Hippocampal formation (tissue), 2 donors: ENCODE results near the gene MLLT11.

ENCODE experiments used
- DNase-seq, 2 donors: peaks; one replicate each; lab custom pipeline; 2025; lab: John Stamatoyannopoulos, UW

The MLLT11 gene, protein sequence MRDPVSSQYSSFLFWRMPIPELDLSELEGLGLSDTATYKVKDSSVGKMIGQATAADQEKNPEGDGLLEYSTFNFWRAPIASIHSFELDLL

GRCh38 chr1:151060007-151060656, at the start of gene MLLT11:
MLLT11 (plus strand) TSS chr1:151060397; CDS start chr1:151067225, 6,828 bp downstream.
- DNase-seq = peak; percentile 48 to 79

DNA sequence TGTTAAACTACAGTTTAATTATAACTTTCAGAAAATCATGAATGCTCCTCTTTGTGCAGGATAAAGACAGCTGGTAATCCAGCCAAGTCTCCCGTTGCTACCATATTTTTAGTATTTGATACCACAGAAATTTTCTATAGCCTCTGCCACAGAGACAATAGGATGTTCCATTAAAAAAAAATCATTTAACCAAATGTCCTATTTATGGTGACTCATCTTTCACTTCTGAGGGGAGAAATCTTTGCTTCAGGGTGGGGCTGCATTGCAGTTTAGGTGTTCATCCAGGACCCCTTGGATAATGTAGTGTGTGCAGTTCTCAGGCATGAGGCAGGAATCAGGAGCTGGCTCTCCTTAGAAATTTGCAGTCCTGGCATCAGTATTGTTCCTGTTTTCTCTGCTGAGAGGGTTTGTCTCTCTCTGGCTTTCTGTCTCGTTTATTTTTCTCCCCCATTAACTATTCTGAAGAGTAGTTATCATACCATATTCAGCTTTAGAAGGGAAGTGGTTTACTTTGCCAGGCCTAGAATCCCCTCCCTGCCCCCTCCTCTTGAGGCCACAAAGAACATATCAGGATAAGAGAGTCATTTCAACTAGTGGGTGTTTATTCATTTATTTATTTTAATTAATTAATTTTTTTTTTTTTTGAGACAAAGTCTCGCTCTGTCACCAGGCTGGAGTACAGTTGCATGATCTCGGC, 48.9 kb upstream of the MLLT11 start:
- no peak for DNase-seq

DNA sequence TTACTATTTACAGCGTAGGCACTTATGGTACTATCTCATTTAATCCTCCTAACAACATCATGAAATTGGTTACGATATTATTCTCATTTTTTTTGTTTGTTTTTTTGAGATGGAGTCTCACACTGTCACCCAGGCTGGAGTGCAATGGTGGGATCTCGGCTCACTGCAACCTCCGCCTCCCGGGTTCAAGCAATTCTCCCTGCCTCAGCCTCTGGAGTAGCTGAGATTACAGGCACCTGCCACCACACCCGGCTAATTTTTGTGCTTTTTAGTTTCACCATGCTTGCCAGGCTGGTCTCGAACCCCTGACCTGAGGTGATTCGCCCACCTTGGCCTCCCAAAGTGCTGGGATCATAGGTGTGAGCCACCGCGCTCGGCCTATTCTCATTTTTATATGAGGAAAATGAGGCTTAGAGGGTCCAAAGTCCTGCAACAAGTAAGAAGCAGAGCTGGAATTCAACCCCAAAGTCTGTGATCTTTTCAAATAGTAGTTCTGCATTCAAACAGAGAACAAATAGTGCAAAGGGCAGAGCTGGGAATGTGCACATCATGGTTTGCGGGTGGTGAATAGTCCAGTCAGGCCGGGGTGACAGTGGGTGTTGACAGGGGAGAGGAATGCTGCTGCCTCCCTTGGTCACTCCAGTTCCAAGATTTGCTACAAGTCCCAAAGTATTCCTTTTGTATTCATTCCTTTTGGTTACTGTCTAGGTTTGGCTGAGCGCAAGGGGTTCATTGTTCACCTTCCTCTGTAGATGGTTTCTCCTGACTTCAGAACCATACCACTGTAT, 47.3 kb upstream of the MLLT11 start:
- no peak for DNase-seq

DNA sequence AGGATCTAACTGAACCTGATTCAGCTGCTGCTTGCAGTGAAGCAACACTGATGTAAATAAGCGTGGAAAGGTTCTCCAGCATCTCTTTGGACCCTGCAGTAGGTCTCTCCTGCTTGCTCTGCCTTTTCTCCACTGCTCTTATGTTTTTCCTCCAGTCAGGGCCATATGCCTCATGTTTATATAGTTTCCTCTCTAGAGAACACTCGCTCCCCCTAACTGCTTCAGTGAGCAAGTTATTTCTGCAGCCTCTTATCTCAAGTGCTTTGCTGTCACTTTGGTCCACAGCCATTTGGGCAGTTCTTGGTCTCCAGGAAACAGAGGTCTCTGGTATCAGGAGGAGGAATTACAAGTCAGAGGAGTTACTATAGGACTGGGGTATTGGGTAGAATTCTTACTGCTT, 46.7 kb upstream of the MLLT11 start:
- DNase-seq = no peak

- peak; percentile 66 to 75 for DNase-seq
Measured at GRCh38 chr1:151024540-151025146, 35.6 kb upstream of the MLLT11 start.

DNA sequence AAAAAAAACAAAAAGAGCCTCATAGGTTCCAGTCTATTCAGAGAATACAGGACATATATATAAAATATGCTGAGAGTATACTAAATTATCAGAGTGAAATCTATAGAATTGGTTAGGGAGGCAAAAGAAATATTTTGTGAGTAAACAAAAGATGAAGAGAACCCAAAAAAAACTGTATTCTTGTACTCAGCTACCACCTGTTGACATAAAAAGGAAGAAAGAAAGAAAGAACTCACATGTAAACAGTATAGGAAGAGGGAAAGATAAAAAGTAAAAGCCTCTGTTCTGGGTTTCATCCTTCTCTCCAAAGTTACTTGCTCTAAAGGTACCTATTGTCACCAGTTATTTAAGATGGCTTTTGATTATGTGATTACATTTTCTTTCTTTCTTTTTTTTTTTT, 33.7 kb upstream of the MLLT11 start:
- no peak for DNase-seq

DNA sequence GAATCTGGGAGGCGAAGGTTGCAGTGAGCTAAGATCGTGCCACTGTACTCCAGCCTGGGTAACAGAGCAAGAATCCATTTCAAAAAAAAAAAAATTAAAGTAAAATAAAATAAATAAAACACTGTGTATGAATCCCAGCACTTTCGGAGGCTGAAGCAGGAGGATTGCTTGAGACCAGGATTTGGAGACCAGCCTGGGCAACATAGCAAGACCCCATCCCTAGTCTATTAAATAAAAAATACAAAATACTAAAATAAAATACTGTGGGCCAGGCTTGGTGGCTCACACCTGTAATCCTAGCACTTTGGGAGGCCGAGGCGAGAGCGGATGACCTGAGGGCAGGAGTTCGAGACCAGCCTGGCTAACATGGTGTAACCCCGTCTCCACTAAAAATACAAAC, 28.0 kb upstream of the MLLT11 start:
- no peak for DNase-seq

DNA sequence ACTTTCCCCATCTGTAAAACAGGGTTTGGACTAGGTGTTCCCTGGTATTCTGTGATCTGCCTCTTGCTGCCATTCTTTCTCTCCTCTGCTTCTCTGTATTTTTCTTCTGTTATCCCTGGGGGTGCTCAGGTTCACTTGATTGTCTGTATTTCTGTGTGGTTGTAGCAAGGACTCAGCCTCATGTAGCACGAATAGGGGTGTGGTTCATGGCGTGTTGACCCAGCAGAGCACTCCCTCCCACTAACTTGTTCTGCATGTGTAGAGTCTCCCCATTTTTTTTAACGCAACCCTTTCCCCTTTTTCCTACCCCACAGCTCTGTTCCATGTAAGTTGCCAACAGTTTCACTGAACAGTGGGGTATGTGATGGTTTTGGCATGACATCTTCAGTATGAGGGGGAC, 25.0 kb upstream of the MLLT11 start:
- DNase-seq = no peak

DNA sequence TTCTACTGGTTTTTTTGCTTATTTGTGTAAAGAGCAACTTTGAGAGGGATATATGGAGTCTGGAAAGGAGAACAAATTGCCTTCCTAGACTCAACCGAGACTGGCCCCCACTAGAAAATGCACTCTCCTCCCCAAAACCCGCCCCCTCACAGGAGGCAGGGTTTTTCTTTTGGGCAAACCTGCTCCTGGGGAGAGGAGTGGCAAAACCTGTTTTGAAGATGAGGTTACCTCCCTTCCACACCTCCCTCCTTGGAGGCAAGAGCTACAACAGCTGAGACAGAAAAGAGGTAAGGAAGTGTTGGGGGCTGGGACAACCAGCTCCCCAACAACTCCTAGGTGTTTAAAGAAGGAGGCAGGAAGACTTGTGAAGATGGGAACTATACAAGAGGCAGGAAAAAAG, 23.8 kb upstream of the MLLT11 start, which contains the start of gene BNIPL:
TSS of gene BNIPL (plus strand) at position 231 of the 400 bp plus-strand sequence. CDS start at position 371, 140 bp downstream.
- no peak for DNase-seq

DNA sequence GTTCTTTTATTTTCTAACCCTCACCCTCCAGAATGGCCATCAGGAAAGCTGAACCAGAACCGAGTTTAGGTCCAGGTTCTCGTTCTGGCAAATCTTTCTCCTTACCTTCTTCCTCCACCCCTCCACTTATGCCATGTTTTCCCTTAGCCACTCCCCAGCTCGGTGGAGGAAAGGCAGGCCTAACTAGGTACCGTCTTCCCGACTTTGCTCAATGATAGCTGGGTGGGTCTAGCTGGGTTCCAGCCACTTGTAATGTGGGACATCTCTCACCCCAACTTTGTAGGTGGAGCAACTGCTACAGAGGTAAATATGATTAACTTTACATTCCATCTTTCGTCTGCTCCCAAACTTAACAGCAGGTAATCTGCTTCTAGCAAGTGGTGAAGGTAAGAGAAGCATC, 23.2 kb upstream of the MLLT11 start:
- no peak for DNase-seq

DNA sequence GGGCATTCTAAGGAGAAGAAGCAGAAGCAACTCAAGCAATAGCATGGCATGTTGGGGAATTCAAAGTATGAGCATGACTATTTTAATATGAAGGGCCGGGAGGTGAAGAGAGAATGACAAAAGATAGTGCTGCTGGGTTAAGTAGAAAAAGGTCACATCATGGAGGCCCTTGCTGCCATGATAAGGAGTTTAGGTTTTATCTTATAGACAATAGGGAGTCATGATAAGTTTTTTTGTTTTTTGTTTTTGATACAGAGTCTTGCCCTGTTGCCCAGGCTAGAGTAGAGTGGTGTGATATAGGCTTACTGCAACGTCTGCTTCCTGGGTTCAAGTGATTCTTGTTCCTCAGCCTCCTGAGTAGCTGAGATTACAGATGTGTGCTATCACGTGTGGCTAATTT, 20.7 kb upstream of the MLLT11 start:
- no peak for DNase-seq

DNA sequence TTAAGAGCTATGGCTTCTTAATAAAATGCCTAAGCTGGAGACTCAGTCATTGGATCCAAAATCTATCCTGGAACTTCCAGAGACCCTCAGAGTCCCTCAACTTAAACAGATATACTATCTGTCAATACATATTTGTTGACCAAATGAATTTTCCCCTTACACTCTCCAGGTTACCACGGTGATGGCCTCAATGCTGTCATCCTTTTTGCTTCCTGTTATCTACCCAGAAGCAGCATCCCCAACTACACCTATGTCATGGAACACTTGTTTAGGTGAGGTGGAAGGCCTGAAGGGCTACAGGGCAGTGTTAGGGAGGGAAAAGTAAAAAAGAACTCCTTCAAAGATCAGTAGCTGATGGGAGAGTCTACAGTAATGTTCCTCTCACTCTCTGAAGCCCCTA, 17.0 kb upstream of the MLLT11 start:
- no peak for DNase-seq

GRCh38 chr1:151047591-151047924, 12.6 kb upstream of the MLLT11 start, which contains the start of gene C1orf56:
C1orf56 (plus strand) TSS chr1:151047751; CDS start chr1:151047848, 97 bp downstream.
- peak; percentile 43 to 62 for DNase-seq

GRCh38 chr1:151047925-151048644, 12.1 kb upstream of the MLLT11 start:
- peak; percentile 22 to 59 for DNase-seq

- DNase-seq = no peak
Measured at GRCh38 chr1:151048645-151049032, 11.6 kb upstream of the MLLT11 start.

DNA sequence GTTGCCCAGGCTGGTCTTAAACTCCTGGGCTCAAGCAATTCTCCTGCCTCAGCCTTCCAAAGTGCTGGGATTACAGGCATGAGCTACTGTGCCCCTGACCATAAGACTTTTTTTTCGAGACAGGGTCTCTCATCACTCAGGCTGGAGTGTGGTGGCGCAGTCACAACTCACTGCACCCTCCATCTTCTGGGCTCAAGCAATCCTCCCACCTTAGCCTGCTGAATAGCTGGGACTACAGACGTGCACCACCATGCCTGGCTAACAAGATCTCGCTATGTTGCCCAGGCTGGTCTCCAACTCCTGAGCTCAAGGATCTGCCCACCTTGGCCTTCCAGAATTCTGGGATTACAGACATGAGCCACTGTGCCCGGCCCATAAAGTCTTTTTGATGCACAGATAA, 10.7 kb upstream of the MLLT11 start:
- DNase-seq = no peak

- no peak for DNase-seq
Measured at GRCh38 chr1:151050051-151050688, 10.0 kb upstream of the MLLT11 start.

DNA sequence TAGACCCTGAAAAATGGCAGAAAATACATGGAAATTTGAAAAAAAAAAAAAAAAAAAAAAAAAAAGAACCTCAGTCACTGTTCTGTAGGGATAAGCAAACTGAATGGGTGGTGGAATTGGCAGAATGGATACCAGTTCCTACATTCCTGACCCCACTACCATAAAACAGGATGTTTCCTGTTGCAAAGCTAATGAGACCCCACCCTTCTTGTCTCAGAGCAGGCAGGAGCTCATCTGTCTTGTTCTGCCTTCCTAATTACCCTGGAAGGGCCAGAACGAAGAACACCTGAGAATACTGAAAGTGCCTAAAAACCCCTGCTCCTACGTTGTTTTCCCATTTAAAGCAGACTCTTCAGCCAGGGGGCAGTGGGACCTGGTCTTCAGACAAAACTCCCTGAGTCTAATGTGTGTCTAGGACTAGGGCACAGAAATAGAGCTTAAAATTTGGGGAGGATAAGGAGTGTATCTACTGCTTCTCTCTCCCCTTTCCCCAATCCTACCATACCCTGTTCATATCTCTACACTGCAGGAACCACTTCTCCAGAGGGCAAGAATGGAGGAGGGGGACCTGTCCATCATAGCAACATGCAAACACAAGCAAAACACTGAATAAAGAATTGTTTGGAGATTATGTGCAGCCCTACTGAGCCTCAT, 8.7 kb upstream of the MLLT11 start:
- DNase-seq = no peak

DNA sequence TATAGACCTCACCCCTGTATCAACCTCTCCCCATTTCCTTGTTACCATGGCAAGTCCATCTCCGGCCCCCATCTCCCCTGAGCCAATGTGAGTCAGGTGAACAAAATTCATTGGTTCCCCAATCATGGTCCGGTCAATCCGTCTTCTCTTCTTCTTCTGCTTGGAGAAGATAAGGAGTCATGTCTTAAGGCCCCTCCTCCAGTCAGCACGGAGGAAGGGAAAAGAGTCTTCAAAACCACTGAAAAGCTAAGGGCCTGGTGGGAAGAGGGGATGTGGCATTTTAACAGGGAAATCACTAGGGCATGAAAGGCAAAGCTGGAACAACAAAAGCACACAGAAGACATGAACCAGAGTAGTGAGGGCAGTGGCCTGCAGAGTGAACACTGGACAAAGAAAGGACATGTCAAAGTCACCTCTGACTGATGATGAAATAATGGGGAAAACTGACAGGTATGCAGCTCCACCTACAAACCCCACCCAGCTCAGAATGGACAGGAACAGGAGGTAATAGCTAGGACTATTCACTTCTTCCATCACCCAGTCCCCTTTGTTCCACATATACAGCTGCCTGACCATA, 5.1 kb upstream of the MLLT11 start:
- no peak for DNase-seq

GRCh38 chr1:151055581-151055980, 4.6 kb upstream of the MLLT11 start:
- DNase-seq = no peak
